NCI-H1048 (cell line): ENCODE results near the gene ADGRV1.

Source experiments
- DNase-seq: peaks from one replicate; lab custom pipeline; 2025; lab: John Stamatoyannopoulos, UW

ADGRV1 gene

DNA sequence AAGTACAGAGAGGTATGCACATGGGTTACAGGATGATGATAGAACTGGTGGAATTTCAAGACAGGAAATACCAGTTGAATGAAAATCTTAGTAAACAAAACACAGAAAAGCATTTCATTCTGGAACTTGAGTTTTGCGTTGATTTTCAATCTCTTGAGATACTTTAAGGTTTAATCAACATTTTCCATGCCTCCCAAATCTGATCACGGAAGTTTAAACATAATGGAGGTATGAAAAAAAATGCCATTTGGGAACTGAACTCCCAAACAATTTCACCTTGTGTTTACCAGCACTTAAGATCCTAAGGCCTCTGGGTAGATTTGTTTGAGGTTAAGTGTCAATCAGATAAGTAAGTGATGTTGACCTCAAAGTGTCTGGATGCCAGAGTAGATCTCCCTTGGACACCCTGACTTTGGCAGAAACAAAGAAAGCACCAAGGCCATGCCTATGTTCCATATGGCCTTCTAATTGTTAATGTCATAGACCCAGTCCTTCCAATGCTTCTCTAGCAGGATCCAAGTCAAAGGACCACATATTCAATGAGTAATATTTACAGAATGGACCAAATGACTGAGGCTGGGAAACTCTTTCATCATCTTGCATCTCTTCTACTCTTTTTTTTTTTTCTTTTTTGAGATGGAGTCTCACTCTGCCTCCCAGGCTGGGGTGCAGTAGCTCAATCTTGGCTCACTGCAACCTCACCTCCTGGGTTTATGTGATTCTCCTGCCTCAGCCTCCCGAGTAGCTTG, 607.6 kb downstream of the ADGRV1 start:
- DNase-seq: no peak

DNA sequence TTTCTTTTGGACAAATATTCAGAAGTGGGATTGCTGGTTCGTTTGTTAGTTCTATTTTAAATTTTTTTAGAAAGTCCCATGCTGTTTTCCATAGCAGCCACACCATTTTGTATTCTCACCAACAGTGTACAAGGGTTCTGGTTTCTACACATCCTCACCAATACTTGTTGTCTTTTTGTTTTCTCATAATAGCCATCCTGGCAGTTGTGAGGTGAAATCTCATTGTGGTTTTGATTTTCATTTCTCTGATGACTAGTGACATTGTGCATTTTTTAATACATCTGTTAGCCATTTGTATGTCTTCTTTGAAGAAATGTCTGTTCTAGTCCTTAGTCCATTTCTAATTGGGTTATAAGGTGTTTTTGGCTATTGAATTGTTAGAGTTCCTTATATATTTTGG, 610.3 kb downstream of the ADGRV1 start:
- DNase-seq: no peak

DNA sequence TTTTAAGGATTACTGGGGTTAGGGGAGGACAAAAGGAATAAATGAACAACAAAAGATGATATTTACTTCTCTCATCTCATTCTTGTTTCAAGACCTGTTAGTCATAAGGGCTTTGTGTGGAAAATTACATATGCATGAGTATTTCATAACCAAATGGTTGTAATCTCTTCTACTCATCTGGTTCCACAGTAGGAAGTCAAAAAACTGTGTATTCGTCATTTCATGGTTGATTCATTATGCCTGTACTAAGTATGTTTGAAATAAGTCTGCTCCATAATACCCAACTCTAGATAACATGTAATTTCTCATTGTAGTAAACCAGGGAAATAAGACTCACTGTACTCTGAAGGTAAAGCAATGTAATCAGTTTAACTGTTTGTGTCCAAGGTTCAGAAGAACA, 611.7 kb downstream of the ADGRV1 start:
- DNase-seq: no peak

DNA sequence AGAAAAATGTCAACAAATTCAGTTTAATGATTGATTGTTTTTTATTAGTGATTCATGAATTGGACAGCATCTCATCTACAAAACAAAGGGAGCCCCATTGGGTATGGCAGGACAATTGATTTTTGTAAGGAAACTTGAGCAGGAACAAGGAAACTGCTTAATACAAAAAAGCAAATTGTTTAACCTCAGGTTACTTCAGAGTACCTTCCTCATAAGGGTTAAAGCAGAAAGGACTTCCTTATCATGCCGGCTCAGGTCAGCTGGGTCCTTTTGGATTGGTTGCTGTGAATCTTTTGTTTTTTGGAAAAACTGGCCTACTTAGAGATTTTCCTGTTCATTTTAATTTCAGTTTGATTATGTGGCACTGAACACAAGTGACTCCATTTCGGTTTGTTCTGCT, 612.7 kb downstream of the ADGRV1 start:
- DNase-seq: no peak

- no peak for DNase-seq
Observed at GRCh38 chr5:91174396-91174795, 615.8 kb downstream of the ADGRV1 start.

GRCh38 chr5:91175708-91176107, 617.1 kb downstream of the ADGRV1 start:
- no peak for DNase-seq

DNA sequence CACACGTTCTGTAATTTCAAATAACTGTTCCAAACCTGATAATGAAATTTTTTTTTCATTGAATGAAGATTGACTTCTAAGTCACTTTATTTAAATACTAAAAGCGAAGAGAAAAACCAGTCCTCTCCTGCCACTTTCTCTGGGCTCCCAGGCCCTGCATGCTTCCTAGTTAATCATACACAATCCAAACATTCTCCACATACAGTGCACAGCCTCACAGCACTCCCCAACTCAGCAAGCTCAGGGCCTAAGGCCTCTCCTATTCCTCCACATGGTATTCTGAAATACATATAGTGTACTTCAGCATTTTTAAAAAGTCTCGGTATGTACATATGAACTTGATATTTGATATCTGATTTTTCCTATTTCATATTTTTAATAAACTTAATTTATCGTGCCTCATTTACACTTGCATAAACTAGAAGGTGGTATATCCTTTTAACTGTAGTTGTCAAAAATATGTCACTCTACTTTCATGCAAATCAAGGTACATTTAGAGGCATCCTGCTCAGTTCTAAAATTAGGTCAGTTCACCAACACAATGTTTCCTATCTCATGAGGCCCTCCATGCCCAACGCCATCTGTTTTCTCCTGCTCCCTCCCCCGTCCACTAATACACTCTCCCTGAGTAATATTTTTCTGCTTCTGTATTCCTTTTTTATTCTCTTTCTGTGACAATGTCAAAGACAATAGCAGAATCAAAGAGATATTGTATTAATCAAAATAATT, 617.9 kb downstream of the ADGRV1 start:
- no peak for DNase-seq

DNA sequence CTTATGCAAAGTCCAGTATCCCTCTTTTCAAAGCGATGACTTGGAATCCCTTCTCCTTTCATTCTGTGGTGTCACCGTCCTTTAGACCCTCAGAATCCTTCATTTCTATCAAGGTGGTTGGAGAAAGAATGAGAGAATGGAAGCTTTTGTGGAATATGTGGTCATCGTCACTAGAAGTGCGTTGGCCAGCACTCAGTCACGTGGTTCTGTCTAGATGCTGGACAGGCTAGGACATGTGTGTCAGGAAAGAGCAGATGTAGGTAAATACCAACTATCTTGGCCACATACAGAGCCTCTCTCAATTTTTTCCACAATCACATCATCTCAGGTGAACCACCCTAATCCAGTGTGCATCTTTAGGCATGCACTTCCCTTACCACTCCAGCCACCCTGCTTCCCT, 618.5 kb downstream of the ADGRV1 start:
- no peak for DNase-seq

DNA sequence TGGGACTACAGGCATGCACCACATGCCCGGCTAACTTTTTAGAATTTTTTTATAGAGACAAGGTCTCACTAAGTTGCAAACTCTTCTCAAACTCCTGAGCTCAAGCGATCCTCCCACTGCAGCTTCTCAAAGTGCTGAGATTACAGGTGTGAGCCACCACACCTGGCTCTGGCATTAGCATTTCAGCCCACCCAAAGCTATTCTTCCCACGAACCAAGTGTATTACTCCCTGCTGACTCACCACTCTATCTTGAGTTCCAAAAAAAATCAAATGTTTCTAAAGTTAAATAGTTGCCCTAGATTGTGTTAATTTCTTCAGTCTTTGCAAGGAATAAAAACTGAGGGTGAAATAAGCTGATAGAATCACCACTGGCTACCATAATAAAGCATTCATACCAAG, 619.0 kb downstream of the ADGRV1 start:
- DNase-seq: no peak

- DNase-seq: no peak
Observed at GRCh38 chr5:91178461-91178860, 619.9 kb downstream of the ADGRV1 start.

DNA sequence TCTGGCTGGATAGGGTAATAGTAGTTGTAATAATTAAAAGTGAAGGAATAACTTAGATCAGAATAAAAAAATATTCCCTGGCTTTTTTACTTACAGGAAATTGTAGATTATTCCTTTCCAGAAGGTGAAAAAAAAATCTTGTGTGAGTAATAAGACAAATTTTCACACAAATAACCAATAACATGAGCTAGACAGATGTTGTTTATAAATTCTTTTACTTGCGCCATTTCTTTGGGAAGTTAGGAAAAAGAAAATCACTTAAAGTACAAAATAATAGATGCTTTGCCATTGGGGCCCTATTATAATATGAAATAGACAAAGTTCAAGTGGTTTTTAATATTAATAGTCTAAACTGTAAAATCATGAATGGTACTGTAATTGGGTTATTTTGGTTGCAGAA, 620.4 kb downstream of the ADGRV1 start:
- DNase-seq: no peak

- DNase-seq: no peak
Observed at GRCh38 chr5:91180506-91180905, 621.9 kb downstream of the ADGRV1 start.

DNA sequence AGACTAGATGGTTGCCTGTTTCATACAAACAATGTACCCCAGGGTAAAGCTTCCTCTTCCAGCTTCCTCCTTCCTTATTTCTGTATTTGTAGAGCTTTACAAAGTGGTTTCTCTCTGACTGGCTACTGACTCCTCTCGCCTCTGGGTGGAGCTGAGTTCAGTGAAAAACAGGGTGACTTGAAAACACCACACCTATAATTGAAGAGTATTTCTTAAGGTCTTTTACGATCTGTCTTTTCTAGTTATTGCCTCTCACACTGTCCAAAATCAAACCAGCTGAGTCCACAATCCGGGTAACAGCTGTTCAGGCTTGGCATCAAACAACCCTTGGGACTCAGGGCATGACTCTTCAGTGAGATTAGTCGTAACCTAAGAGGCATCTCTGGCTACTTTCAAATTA, 624.2 kb downstream of the ADGRV1 start:
- DNase-seq: no peak

DNA sequence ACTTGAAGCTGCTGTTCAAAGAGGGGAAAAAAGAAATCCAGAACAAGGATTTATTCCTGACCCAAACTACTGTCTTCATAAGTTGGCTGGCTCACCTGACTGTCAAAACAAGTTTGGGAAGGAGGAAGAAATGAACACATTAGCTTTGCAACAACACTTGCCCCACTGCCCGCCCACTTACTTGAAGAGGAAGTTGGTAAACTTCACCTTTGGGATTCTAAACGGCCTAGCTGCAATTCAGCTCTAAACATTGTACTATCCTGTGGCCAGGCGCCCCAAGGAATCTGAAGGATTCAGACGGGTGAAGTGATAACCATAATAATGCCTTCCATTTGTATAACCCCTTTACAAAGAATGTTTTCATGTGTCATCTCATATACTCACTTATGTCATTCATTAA, 625.1 kb downstream of the ADGRV1 start:
- DNase-seq: no peak

DNA sequence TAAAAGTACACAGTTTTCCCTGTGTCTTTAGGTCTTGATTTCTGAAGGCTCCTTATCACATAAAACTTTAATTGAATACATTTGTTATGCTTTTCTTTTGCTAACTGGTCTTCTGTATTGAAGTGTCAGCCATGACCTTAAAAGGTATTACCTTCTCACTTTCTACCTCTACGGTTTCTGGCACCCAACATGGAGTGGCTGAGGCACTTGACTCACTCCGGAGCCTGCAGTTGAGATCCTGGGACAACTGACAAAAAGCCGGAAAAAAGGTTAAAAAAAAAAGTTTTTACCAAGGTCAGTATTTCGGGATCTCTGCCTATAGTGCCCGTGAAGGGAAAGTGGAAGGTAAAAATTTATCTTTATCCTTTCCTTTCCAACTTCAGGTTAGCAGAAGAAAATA, 627.5 kb downstream of the ADGRV1 start:
- DNase-seq: no peak

GRCh38 chr5:91187032-91187431, 628.4 kb downstream of the ADGRV1 start:
- DNase-seq: no peak

DNA sequence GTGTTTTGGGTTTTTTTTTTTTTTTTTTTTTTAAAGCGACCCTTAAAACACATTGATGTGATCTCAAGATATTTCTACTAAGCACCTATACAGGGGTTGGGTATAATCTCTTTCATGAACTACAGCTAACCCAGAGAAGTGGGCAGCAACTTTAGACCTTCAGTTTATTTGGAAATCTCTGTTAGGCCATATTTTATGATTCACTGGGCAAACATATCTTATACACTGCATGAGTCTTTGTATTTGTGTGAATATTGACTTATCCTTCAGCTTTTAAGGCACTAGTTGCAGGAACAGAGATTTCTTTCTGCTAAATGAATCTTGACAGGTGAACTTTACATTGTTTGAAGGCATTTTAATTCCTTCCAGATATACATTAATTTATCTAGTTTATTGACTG, 630.2 kb downstream of the ADGRV1 start:
- no peak for DNase-seq

GRCh38 chr5:91189480-91190313, 631.1 kb downstream of the ADGRV1 start:
- no peak for DNase-seq

- DNase-seq: no peak
Observed at GRCh38 chr5:91190314-91190690, 631.7 kb downstream of the ADGRV1 start.

GRCh38 chr5:91194824-91195381, 636.3 kb downstream of the ADGRV1 start:
- no peak for DNase-seq

DNA sequence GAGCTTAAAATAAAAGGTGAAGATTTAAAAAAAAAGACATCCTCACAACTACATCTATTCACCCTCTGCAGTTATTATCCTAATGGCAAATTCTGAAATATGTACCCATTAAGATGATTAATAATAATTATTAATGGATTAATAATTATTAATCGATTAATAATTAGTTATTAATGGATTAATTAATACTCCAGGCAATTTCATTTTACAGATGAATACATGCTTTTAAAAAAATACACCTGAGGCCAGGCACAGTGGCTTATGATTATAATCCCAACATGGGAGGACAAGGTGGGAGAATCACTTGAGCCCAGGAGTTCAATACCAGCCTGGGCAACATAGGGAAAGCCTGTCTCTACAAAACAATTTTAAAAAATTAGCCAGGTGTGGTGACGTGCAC, 642.1 kb downstream of the ADGRV1 start:
- no peak for DNase-seq

- DNase-seq: no peak
Observed at GRCh38 chr5:91206103-91206502, 647.5 kb downstream of the ADGRV1 start.

GRCh38 chr5:91206734-91207133, 648.1 kb downstream of the ADGRV1 start:
- DNase-seq: no peak
